Bronchial epithelial cell (primary cell): ENCODE measurements around the gene LIG4. TPM values are rescaled to one million over a fixed set of nuclear protein-coding genes. Genes with fewer than 3 reads are reported as not detected.

ENCODE experiments used
- DNase-seq: peaks from one replicate; pipeline ENCODE4 v3.0.0-alpha.2; 2010; ENCODE audit warnings: low read depth
- FAIRE-seq: peaks from 2 replicates; lab custom pipeline; 2011; peaks lifted over from hg19 to GRCh38; lab: Jason Lieb, UNC
- H3K27me3 ChIP-seq: 2 replicates; pipeline ENCODE4 v1.5.1; 2011; ENCODE audit warnings: low read length; ENCODE audit not compliant: control insufficient read depth, insufficient read depth
- H3K36me3 ChIP-seq: 2 replicates; pipeline ENCODE4 v1.5.1; 2011; ENCODE audit warnings: low read length; ENCODE audit not compliant: control insufficient read depth, insufficient read depth
- H3K4me3 ChIP-seq: 2 replicates; pipeline ENCODE4 v1.5.1; 2011; ENCODE audit warnings: mild to moderate bottlenecking, low read depth, low read length, control low read depth
- CTCF ChIP-seq: IDR thresholded peaks from 2 replicates; pipeline ENCODE4 v1.5.1; 2011; ENCODE audit warnings: mild to moderate bottlenecking, moderate library complexity, low read length, control low read depth, inconsistent platforms; ENCODE audit not compliant: insufficient read depth, severe bottlenecking
- total RNA-seq: library from RNA; depleted of rRNA; stranded (reverse); fragments of >200 nt; gene quantifications from 2 replicates; pipeline ENCODE4 v1.2.1, GENCODE V29; 2014

Gene LIG4
- total RNA-seq, result 10.5 and 17.0 TPM in 2 replicates

- Histone ChIP-seq H3K27me3 (no peaks in the 10 kb centered on the region), H3K36me3 (peaks cover 1% of the 10 kb centered on the region), H3K4me3 (peak within 1 kb of the TSS; percentile 47)
- FAIRE-seq (no peak), DNase-seq (peak; percentile 84)
- no peak for TF ChIP-seq CTCF
These were observed at the start of gene LIG4 for GRCh38 chr13:108215436-108215835. LIG4 (minus strand) TSS chr13:108215536; CDS start chr13:108211268, 4,268 bp downstream.

- Histone ChIP-seq H3K27me3 (no peaks in the 10 kb centered on the region), H3K36me3 (no peaks in the 10 kb centered on the region), H3K4me3 (no peak overlapping the region)
- DNase-seq (no peak), FAIRE-seq (no peak)
- TF ChIP-seq CTCF, result no peak
These were observed 48.5 kb upstream of the LIG4 start for GRCh38 chr13:108263621-108264355.

GRCh38 chr13:108257248-108257647 is 41.9 kb upstream of the LIG4 start:
- Histone ChIP-seq H3K27me3 (no peaks in the 10 kb centered on the region), H3K36me3 (no peaks in the 10 kb centered on the region), H3K4me3 (no peak overlapping the region)
- no peak for FAIRE-seq
- DNase-seq, result no peak
- no peak for TF ChIP-seq CTCF

- FAIRE-seq, result no peak
- TF ChIP-seq CTCF, result no peak
- H3K4me3 ChIP-seq, result no peak overlapping the region
These were observed 33.8 kb upstream of the LIG4 start for GRCh38 chr13:108249150-108249549.

GRCh38 chr13:108230377-108230776 is 15.0 kb upstream of the LIG4 start:
- Histone ChIP-seq H3K4me3 (no peak overlapping the region), H3K36me3 (peaks cover 2% of the 10 kb centered on the region), H3K27me3 (no peaks in the 10 kb centered on the region)
- no peak for FAIRE-seq
- no peak for TF ChIP-seq CTCF
- no peak for DNase-seq

More at GRCh38 chr13:108249150-108249549, 33.8 kb upstream of the LIG4 start:
- no peaks in the 10 kb centered on the region for H3K36me3 ChIP-seq
- H3K27me3 ChIP-seq, result no peaks in the 10 kb centered on the region
- no peak for DNase-seq
